ENCODE measurements around the gene HLCS.

HLCS gene

GRCh38 chr21:36703626-36704280, 262.7 kb downstream of the HLCS start:
- Histone ChIP-seq H3K4me3 (ENCODE audit: low read depth, low read length) (peak overlapping the region; percentile 37), H3K27me3 (ENCODE audit: control insufficient read depth, insufficient read depth, low read length) (peaks cover 98% of the 10 kb centered on the region), H3K36me3 (ENCODE audit: control insufficient read depth, insufficient read depth, low read length) (no peaks in the 10 kb centered on the region), H3K9me3 (ENCODE audit: control insufficient read depth, insufficient read depth, low read length) (no peaks in the 10 kb centered on the region), H3K4me1 (ENCODE audit: control insufficient read depth, insufficient read depth, low read length) (peaks cover 5% of the 10 kb centered on the region), H3K9ac (ENCODE audit: low read depth, low read length) (no peak overlapping the region)

DNA sequence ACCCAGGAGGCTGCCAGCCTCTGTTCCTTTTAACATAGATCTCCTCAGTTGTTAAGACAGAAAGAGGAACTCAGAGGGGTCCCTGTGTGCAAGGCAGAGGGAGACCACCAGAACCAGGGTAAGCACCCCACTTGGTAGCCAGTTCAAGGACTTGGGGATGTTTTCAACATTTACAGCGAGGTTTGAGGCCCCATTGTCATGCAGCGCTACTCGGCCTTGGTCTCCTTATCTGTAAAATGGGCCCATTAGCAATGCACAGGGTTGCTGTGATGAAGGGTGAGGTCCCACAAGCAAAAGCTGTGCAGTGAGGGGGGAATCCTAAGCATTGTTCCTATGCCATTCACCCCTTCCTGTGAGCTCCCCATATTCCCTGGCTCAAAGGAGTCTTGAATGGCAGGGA, 263.3 kb downstream of the HLCS start:
- Histone ChIP-seq H3K4me3 (ENCODE audit: low read depth, low read length) (peak overlapping the region; percentile 37), H3K9me3 (ENCODE audit: control insufficient read depth, insufficient read depth, low read length) (no peaks in the 10 kb centered on the region), H3K9ac (ENCODE audit: low read depth, low read length) (no peak overlapping the region), H3K4me1 (ENCODE audit: control insufficient read depth, insufficient read depth, low read length) (peaks cover 5% of the 10 kb centered on the region), H3K27me3 (ENCODE audit: control insufficient read depth, insufficient read depth, low read length) (peaks cover 98% of the 10 kb centered on the region), H3K36me3 (ENCODE audit: control insufficient read depth, insufficient read depth, low read length) (no peaks in the 10 kb centered on the region)

GRCh38 chr21:36702622-36702968, 263.9 kb downstream of the HLCS start:
- Histone ChIP-seq H3K27me3 (ENCODE audit: control insufficient read depth, insufficient read depth, low read length) (peaks cover 98% of the 10 kb centered on the region), H3K9ac (ENCODE audit: low read depth, low read length) (no peak overlapping the region), H3K36me3 (ENCODE audit: control insufficient read depth, insufficient read depth, low read length) (no peaks in the 10 kb centered on the region), H3K4me1 (ENCODE audit: control insufficient read depth, insufficient read depth, low read length) (peaks cover 5% of the 10 kb centered on the region), H3K9me3 (ENCODE audit: control insufficient read depth, insufficient read depth, low read length) (no peaks in the 10 kb centered on the region), H3K4me3 (ENCODE audit: low read depth, low read length) (peak overlapping the region; percentile 28)

DNA sequence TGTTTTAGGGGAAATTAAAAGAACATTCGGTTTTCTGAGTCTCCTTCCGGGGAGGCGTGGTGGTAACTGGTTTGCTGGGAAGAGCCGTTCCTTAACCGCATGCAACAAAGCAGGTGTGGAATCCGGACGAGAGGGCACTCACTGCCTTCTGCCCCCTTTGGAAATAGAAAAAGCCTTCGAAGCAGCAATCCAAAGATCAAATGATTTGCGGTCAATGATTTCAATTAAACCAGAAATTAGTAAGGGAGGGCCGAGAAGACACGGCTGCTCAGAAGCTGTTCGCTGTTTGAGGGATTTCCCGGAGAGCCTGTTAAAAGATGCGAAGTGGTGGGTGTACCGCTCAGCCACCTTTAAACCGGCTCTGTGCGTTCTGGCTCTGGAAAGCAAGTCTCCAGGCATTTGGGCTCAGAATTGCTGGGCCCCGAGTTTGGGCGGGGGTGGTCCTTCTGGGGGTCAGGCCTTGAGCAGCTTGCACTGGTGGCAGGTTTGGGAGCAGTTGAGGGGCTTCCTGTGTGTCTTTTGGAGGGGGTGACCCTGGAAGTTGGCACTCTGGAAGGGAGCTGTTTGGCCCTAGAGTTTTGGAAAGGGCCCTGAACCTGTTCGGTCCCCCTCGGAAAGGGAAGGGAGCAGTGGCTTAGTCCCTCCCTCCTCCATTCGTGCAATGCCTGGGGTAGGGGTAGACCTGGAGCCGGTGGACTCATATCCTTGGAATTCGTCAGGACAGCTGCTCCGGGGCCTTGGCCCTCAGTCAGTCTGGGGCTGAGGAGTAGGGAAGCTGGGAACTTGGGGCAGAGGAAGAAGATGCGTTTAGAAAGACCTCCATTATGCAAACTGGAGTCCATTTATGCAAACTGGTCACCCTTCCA, 264.5 kb downstream of the HLCS start:
- peaks cover 98% of the 10 kb centered on the region for H3K27me3 ChIP-seq (ENCODE audit: control insufficient read depth, insufficient read depth, low read length)
- no peaks in the 10 kb centered on the region for H3K9me3 ChIP-seq (ENCODE audit: control insufficient read depth, insufficient read depth, low read length)
- no peak overlapping the region for H3K9ac ChIP-seq (ENCODE audit: low read depth, low read length)
- H3K36me3 ChIP-seq (ENCODE audit: control insufficient read depth, insufficient read depth, low read length) = no peaks in the 10 kb centered on the region
- peak overlapping the region; percentile 45 for H3K4me3 ChIP-seq (ENCODE audit: low read depth, low read length)
- peaks cover 5% of the 10 kb centered on the region for H3K4me1 ChIP-seq (ENCODE audit: control insufficient read depth, insufficient read depth, low read length)

GRCh38 chr21:36700971-36701755, 265.3 kb downstream of the HLCS start:
- Histone ChIP-seq H3K9ac (ENCODE audit: low read depth, low read length) (no peak overlapping the region), H3K4me1 (ENCODE audit: control insufficient read depth, insufficient read depth, low read length) (peaks cover 5% of the 10 kb centered on the region), H3K27me3 (ENCODE audit: control insufficient read depth, insufficient read depth, low read length) (peaks cover 98% of the 10 kb centered on the region), H3K9me3 (ENCODE audit: control insufficient read depth, insufficient read depth, low read length) (no peaks in the 10 kb centered on the region), H3K36me3 (ENCODE audit: control insufficient read depth, insufficient read depth, low read length) (no peaks in the 10 kb centered on the region), H3K4me3 (ENCODE audit: low read depth, low read length) (peak overlapping the region; percentile 45)

Data from iPS-15b (cell line).